ENCODE data around the gene CYLD.

The CYLD gene

DNA sequence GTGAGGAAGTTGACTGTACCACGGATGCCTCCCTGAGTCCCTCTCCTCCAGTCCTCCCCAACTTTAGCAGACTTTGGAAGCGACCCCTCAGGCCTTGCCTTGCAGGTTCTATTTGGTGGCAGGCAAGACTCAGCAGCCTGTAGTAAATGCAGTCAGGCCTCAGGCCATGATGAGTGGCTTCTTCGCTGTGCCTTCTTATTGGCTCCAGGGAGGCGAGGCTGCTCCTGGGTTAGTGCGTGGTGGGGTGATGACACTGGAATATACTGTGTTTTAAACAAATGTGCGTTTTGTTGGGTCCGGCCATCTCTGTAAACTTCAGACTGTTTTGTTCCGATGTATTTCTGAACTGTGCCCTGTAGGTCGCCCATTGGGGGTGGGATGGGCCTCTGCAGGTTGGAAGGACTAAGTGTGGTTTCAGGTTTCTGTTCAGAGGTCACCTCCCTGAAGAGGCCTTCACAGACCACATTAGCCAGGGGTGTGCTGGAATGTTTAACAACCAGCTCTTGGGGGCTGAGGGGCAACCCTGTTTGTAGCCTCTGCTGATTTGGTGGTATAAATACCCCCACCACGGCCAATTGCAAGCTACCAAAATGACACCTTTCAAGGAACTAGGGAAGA, 62.5 kb downstream of the CYLD start:
- Histone ChIP-seq H3K4me2 (ENCODE audit: low read length) (no peak overlapping the region), H3F3A (ENCODE audit: insufficient read depth, low read length) (no peaks in the 10 kb centered on the region), H3K27me3 (ENCODE audit: insufficient read depth, low read length) (no peaks in the 10 kb centered on the region), H3K9ac (ENCODE audit: low read length) (no peak overlapping the region), H3K79me2 (ENCODE audit: insufficient read depth, low read length) (no peaks in the 10 kb centered on the region), H3K4me1 (ENCODE audit: insufficient read depth, low read length, severe bottlenecking) (no peaks in the 10 kb centered on the region), H3K4me3 (ENCODE audit: low read depth, low read length, poor library complexity, severe bottlenecking) (no peak overlapping the region), H3K9me2 (ENCODE audit: low read depth, low read length) (no peaks in the 10 kb centered on the region), H3K36me3 (ENCODE audit: insufficient read depth, low read length) (no peaks in the 10 kb centered on the region), H3K9me3 (ENCODE audit: low read length) (no peaks in the 10 kb centered on the region), H3K27ac (ENCODE audit: low read depth, low read length, poor library complexity, severe bottlenecking) (no peak overlapping the region), H4K20me1 (ENCODE audit: insufficient read depth, low read length) (no peaks in the 10 kb centered on the region), H2AFZ (ENCODE audit: low read length) (no peak overlapping the region)
- no peak for TF ChIP-seq EZH2 (IDR thresholded peaks at IDR 0.05; ENCODE audit: borderline replicate concordance, low read length)
- TF ChIP-seq, protein P1, sequence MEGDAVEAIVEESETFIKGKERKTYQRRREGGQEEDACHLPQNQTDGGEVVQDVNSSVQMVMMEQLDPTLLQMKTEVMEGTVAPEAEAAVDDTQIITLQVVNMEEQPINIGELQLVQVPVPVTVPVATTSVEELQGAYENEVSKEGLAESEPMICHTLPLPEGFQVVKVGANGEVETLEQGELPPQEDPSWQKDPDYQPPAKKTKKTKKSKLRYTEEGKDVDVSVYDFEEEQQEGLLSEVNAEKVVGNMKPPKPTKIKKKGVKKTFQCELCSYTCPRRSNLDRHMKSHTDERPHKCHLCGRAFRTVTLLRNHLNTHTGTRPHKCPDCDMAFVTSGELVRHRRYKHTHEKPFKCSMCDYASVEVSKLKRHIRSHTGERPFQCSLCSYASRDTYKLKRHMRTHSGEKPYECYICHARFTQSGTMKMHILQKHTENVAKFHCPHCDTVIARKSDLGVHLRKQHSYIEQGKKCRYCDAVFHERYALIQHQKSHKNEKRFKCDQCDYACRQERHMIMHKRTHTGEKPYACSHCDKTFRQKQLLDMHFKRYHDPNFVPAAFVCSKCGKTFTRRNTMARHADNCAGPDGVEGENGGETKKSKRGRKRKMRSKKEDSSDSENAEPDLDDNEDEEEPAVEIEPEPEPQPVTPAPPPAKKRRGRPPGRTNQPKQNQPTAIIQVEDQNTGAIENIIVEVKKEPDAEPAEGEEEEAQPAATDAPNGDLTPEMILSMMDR (IDR thresholded peaks at IDR 0.05; ENCODE audit: low read length), result no peak

DNA sequence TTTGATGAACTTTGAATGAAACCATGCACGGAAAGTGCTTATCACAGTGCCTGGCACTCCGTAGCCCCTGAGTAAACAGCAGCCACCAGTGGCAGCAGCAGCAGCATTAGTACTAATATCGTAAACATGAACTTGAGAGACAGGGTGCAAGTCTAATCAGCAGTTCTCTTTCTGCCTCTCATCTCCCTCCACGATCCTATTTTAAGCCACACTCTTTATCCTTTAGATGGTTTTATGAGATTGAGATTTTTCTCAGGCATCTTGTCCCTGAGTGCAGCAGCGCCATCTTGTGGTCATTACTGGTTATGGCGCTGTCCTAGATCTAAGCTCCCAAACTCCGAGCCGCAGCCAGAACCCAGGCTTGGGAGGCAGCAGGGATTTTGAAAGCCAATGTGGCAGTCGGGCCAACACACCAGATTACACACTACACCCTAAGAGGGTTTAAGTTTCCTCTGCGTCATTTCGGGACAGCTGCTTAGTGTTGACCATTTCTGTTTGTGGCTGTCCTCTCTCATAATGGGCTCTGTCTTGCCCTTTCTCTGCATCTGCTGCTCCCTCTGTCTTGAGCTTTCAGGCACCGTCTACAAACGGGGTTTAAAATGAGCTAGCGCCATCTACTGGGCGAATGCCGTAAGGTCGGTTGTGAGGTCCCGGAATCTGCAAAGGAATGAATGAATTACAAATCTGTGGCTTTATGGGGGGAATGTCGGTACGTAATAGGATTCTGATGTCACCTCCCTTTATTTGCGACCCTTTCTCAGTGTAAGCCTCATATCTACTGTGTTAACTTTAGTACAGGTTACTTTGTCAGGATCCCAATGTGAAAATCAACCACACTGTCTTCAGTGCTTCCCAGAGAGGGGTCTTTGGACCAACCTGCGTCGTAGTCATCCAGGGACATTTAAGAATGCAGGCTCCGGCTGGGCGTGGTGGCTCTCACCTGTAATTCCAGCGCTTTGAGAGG, 64.5 kb downstream of the CYLD start:
- no peaks in the 10 kb centered on the region for H4K20me1 ChIP-seq (ENCODE audit: insufficient read depth, low read length)
- H3K9me3 ChIP-seq (ENCODE audit: low read length), result no peaks in the 10 kb centered on the region
- no peak overlapping the region for H3K9ac ChIP-seq (ENCODE audit: low read length)
- H3F3A ChIP-seq (ENCODE audit: insufficient read depth, low read length), result no peaks in the 10 kb centered on the region
- peak overlapping the region; percentile 44 for H3K4me3 ChIP-seq (ENCODE audit: low read depth, low read length, poor library complexity, severe bottlenecking)
- H3K4me2 ChIP-seq (ENCODE audit: low read length), result peak overlapping the region; percentile 71
- H2AFZ ChIP-seq (ENCODE audit: low read length), result no peak overlapping the region
- no peaks in the 10 kb centered on the region for H3K79me2 ChIP-seq (ENCODE audit: insufficient read depth, low read length)
- no peaks in the 10 kb centered on the region for H3K9me2 ChIP-seq (ENCODE audit: low read depth, low read length)
- H3K27ac ChIP-seq (ENCODE audit: low read depth, low read length, poor library complexity, severe bottlenecking), result no peak overlapping the region
- H3K36me3 ChIP-seq (ENCODE audit: insufficient read depth, low read length), result no peaks in the 10 kb centered on the region
- TF ChIP-seq EZH2 (IDR thresholded peaks at IDR 0.05; ENCODE audit: borderline replicate concordance, low read length), result no peak
- TF ChIP-seq, protein P1 (IDR thresholded peaks at IDR 0.05; ENCODE audit: low read length), result peak; percentile 96
- no peaks in the 10 kb centered on the region for H3K4me1 ChIP-seq (ENCODE audit: insufficient read depth, low read length, severe bottlenecking)
- H3K27me3 ChIP-seq (ENCODE audit: insufficient read depth, low read length), result 0 out of 2 replicates have a peak, but pooled peaks cover 3% of the 10 kb centered on the region

DNA sequence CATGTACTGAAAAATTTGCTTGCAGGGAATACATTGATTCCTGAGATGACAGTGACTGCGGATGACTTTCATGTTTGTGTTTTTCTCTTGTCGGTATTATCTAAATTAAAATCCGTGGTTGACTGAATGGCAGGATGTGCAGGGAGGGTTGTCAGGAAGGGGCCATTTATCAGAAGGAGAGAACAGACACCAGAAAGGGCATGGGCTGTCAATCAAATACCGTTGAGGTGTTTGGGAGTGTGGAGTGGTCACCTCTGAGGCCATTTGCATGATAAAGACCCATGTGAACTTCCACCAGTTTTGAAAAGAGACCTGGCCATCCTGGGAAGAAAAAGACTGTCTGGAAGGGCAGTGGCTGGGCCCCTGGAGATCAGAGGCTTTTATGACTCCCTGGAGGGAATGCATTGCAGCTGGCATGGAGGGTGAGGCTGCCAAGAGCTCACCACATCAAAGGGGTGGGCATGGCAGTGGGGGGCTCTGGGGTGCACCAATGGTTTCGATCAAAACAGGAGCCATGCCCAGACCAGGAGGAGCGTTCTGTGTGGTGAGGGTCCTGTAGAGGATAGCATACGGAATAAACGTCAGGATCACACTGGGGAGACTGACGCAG, 67.1 kb downstream of the CYLD start:
- Histone ChIP-seq H3K27me3 (ENCODE audit: insufficient read depth, low read length) (0 out of 2 replicates have a peak, but pooled peaks cover 3% of the 10 kb centered on the region), H3K36me3 (ENCODE audit: insufficient read depth, low read length) (no peaks in the 10 kb centered on the region), H2AFZ (ENCODE audit: low read length) (no peak overlapping the region), H3K79me2 (ENCODE audit: insufficient read depth, low read length) (no peaks in the 10 kb centered on the region), H3K4me3 (ENCODE audit: low read depth, low read length, poor library complexity, severe bottlenecking) (no peak overlapping the region), H3K27ac (ENCODE audit: low read depth, low read length, poor library complexity, severe bottlenecking) (no peak overlapping the region), H3K9me2 (ENCODE audit: low read depth, low read length) (no peaks in the 10 kb centered on the region), H3K4me2 (ENCODE audit: low read length) (no peak overlapping the region), H3K9ac (ENCODE audit: low read length) (no peak overlapping the region), H3K9me3 (ENCODE audit: low read length) (no peaks in the 10 kb centered on the region), H4K20me1 (ENCODE audit: insufficient read depth, low read length) (no peaks in the 10 kb centered on the region), H3K4me1 (ENCODE audit: insufficient read depth, low read length, severe bottlenecking) (no peaks in the 10 kb centered on the region), H3F3A (ENCODE audit: insufficient read depth, low read length) (no peaks in the 10 kb centered on the region)
- TF ChIP-seq, protein P1 (IDR thresholded peaks at IDR 0.05; ENCODE audit: low read length), result no peak
- no peak for TF ChIP-seq EZH2 (IDR thresholded peaks at IDR 0.05; ENCODE audit: borderline replicate concordance, low read length)
